ENCODE data around the gene HABP2. TPM values are rescaled to one million over a fixed set of nuclear protein-coding genes. Genes with fewer than 3 reads are reported as not detected.

Gene HABP2
- not detected for total RNA-seq
- long read RNA-seq: 0 reads

DNA sequence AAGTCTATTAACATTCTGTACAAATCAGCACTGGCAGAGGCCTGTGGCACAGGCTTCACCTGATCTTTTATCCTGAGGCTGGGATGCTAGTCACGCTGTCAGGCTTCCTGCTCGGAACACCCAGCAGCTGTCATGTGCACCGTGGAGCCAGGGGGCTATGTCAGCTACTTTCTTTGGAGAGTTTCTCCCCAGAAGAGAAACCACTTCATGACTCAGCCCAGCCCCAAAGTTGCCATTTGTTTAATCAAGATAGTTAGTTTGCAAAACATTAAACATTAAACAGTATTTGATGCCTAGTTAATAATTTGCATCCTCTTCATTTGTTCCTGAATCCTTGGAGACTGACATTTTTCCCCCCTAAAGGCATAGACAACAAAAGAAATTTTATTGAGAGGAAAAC lies at the start of gene HABP2:
HABP2 (plus strand) TSS at position 353 of the 400 bp plus-strand sequence. CDS start 69 bp downstream, outside the sequence.
- ATAC-seq (no peak), DNase-seq (no peak)
- intact Hi-C loops (cut with DNase I): no loop called here

DNA sequence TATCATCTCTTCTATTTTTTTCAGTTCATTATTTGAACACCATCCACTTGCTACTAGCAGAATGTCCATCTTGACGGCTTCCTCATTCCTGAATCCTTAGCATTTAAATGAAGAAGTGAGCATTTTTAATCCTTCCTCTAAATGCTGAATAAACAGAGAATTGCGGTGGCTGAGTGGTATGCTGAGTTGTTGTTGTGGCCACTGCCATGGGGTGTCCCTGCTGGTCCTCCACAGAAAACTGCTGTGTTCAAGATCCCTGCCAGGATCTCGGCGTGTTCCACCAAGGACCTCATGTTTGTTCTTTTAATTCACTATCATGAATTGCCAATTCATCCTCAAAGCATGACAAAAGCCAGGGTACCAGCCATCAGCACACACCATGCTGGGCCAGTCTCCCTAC lies 48.9 kb upstream of the HABP2 start:
- ATAC-seq: peak in 1 of 2 donors; percentile 14
- intact Hi-C loops (cut with DNase I): no loop called here
- DNase-seq: no peak

DNA sequence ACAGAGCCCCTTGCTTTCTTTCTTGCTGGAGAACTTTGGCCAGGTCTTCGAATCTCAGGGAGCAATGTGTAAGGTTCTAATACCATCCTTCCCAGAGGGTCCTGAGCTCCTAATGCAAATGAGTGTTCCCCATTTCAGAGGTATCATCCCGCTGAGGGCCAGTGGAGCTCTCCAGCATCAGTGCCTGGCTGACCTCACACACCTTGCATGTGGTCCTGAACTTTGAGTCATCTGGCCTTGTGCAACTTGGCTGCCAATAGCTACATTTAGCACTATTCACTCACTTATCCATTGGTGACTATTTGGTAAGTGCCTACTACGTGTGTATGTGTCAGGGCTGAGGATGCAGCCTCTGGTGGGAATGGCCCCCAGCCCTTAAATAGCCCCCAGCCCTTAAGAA lies 48.4 kb upstream of the HABP2 start:
- intact Hi-C loops (cut with DNase I): no loop called here
- ATAC-seq (no peak), DNase-seq (no peak)

DNA sequence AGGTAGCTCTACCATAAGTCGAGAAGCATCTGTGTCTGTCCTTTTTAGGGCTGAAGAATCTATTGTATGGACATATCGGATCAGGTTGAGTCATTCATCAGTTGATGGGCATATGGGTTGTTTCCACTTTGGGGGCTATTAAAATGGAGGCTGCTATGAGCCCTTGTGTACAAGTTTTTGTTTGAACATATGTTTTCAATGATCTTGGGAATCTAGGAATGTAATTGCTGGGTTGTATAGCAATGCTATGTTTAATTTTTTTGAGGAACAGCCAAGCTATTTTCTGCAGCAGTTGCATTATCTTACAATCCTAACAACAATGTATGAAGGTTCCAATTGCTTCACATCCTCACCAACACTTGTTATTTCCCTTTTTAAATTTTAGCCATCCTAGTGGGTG lies 46.4 kb upstream of the HABP2 start:
- no peak for DNase-seq
- no peak for ATAC-seq
- intact Hi-C loops (cut with DNase I): no loop called here

DNA sequence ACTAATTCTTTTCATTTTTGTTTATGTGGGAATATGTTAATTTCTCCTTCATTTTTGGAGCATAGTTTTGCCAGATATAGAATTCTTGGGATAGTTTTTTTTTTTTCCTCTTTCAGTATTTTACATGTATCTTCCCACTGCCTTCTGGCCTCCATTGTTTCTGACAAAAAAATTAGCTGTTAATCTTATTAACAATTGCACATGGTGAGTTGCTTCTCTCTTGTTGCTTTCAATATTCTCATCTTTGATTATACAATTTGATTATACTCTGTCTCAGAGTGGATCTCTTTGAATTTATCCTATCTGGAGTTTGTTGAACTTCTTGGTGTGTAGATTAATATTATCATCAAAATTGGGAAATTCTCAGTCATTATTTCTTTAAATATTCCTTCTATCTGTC lies 41.4 kb upstream of the HABP2 start:
- ATAC-seq: no peak
- intact Hi-C loops (cut with DNase I): no loop called here
- DNase-seq: no peak

DNA sequence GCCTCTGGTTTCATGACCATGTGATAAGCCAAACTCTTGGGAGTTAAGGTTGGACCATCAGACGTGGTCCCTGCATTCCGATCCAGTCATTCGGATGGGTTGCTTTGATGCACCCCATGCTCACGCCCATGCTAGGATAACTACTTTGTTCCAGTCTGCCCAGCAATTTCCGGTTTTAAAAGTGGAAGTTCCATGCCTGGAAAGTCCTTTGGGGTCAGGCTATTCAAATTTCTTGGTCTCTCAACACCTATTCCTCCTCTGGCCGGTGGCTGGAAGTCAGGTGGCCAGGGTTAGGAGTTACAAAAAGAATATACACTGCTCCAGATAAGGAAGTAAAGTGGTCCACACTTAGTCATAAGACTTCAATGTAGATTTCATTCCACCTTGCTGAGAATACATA lies 37.7 kb upstream of the HABP2 start:
- no peak for DNase-seq
- ATAC-seq: no peak
- intact Hi-C loops (cut with DNase I): no loop called here

DNA sequence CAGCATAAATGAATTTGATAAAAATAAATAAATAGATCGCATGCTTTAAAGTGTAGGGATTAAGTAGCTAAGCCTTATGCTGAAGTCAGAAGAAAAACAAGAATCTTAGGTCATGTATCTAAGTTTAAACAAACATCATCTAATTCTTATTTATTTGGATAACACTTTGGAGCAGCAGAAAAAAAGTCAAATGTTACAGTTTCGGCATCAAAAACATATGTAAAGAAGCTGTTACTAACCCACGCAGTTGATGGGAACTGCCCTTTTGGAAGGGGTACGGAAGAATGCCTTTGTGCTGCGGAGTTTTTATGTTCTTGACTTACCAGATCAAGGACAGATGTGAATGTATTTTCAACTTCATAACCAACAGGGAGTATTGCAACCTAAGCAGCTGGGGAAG lies 37.3 kb upstream of the HABP2 start:
- DNase-seq: no peak
- ATAC-seq: no peak
- intact Hi-C loops (cut with DNase I): no loop called here

DNA sequence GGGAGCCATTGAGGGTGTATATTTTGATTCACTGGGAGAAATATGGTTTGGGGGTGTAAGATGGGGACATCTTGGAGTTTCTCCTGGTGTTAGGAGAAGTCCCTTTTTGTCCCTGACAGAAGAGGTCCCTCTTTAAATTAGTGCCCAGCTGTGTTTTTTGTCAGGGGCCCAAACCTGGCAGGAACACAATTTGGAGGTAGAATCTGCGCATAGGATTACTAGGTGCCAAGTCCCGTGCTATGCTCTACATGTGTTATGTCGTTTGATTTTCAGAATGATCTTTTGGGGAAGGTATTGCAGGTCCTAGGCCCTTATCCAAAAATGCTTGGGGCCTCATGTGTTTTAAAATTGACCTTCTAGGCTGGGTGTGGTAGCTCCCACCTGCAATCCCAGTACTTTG lies 36.8 kb upstream of the HABP2 start:
- intact Hi-C loops (cut with DNase I): no loop called here
- DNase-seq (no peak), ATAC-seq (no peak)

DNA sequence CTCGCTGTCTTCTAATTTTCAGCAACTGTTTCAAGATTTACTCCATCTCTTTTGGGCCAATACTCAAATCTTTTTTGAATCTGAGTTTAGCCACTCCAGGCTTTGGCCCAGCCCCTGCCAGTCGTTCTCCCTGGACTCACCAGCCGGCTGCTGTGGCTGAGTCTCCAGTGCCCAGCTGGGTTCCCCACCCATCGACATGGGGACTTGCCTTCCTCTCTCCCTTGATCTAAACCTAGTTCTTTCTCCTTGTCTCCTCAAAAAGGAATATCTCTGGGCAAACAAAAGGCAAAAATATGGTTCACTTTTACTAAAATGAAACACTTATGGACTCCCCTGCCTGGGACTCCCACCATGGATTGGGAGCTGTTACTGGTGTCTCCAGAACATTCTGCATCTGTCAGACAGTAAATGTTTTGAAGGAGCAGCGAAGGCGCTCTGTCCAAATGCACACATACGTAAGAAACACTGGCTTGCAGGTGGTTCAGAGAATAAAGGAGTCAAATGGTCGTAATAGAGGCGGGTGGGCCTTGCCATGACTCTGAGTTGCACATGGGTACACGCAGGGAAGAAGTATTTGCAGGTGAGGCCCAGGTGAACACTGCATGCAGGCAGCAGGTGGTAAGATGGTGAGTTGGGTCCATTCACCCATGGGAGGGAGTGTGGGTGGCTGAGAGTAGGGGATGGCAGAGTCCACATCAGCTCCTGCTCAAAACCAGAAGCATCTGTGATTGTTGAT lies 35.5 kb upstream of the HABP2 start:
- intact Hi-C loops (cut with DNase I): no loop called here
- DNase-seq (no peak), ATAC-seq (no peak)

DNA sequence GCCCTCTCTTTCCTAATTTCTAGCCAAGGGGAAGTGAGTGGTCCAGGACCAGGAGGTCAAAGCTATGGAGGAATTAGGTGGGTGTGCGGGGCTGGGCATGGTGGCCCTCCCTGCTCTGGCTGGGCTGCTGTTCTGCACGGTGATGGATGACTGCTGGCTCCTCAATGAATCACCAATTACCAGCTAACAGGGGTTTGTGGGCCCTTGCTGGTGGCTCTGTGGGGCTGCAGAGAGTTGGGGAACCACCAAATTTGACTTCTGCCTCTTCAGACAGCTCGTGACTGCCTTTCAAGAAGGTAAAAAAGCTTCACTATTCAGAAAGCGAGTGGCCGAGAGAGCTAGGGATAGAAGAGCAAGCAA lies 35.0 kb upstream of the HABP2 start:
- no peak for ATAC-seq
- intact Hi-C loops (cut with DNase I): no loop called here
- no peak for DNase-seq

DNA sequence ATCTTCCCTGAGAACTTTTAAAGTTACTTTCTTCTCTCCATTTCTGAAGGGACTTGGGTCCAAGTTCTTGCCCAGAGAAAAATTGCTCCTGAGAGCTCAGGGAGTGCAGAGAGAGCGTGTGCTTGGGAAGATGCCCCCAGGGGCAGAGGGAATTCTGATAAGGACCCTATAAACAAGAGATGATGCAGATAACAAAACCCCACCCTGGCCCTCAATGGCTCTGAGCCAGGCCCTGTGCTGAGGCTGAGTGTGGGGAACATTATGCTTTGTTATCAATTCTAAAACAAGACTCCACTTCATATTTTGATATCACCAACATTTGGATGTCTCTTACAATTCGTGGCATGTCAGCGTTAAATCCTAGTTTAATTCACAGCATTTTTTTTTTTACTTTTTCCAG lies 34.4 kb upstream of the HABP2 start:
- intact Hi-C loops (cut with DNase I): no loop called here
- ATAC-seq: no peak
- DNase-seq: no peak

DNA sequence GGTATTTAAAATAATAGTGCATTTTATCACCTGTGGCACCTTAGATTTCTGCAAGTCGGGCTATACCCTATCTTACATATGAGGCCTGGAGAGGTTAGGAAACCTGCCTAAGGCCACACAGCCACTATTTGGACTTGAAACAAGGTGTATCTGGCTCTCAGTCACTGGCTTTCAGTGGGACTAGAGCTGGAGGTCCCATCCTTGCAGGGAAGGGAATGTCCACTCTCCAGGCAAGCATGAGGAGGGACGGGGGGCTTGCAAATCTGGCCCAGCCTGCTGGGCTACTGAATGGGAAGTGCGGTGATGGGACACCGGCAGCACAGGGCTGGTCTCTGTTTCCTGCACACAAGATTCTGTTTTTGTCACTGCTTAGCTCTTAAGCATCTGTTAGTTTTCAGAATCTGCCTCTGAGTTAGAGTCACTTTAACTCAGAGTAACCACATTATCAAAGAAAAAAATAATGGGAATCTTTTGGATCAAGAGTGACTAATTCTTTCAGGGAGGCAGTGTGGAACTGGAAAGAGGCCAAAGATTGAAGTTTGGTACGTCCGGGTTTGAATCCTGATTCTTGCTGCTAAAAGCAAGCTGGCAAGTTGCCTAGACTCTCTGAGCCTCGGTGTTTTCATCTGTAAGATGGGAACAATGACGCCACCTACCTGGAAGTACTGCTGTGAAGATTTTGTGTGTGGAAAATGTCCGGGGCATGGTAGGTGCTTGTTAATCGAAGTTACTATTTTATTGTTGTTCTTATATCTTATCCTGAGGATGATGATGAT lies 33.8 kb upstream of the HABP2 start:
- no peak for DNase-seq
- intact Hi-C loops (cut with DNase I): no loop called here
- ATAC-seq: no peak

DNA sequence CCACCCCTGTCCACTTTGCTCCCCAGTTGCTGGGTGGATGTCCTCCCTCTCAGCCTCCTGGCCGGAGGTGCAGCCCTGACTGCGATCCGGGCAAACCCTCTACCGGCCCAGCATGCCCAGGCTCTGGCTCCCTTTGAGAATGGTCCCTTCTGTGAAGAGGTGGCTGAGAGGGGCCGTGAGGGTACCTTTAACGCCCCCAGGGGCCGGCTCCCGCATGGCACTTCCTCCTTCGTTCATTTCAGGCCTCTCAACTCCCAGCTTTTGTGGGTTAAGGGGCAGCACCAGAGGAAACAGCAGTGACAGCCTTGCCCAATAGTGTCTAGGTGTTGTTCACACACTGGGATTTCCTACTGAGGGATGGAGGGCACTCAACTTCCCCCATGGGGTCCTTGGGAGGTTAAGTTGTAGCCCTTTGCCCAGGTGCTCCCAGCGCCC lies 33.2 kb upstream of the HABP2 start:
- ATAC-seq: no peak
- no peak for DNase-seq
- intact Hi-C loops (cut with DNase I): no loop called here

DNA sequence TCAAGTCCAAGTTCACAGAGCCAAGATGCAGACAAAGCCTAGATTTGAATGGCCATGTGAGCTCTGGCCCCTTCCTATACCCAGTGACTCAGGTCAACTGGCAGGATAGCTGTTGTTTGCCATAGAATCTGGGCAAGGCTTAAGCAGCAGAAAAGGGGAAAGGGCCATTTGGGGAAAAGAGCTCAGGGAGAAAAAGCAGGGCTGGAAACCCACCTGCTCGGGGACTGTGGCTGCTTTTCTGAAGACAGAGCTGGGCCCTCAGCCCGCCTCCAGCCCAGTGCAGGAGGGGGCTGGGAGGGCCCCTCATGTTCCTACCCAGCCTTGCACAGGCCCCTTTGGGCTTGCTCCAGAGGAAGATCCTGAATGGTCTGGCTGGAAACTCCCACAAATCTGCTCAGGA lies 32.6 kb upstream of the HABP2 start:
- ATAC-seq: no peak
- DNase-seq: no peak
- intact Hi-C loops (cut with DNase I): no loop called here

DNA sequence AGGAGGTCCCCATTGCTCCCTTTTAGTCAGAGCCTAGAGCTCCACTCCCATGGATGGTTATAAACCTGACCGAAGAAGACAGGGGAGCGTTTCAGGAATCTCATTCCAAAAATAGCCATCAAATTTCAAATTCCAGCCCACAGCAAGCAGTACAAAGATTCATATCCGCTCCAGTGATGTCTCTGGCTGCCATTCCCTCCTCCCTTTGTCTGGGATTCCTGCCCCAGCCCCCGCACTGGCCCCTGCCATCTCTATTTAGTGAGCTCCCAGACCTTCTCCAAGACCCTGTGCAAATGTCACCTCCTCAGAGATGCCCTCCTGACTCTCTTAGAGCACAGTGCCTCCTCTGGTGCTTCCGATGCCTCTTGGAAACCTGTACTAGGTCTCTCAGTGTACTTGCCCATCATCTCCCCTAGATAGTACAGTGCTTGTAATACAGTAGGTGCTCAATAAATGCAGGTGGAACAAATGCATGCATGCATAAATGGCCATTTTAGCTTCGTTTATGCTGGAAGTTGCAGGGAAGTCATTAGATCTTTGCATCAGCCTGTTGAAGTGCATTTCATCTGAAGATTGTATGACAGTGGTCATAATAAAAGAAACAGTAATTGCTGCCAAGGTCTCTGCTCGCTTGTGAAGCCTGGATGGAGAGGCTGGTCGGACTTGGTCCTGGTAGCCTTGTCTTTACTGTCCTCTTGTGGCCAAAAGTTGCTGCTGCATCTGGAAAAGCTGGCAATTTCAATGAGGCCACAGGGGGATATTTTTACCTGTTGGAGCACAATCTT lies 32.0 kb upstream of the HABP2 start:
- DNase-seq (peak; percentile 73), ATAC-seq (peak; percentile 84 to 85)
- intact Hi-C loops (cut with DNase I): no loop called here

DNA sequence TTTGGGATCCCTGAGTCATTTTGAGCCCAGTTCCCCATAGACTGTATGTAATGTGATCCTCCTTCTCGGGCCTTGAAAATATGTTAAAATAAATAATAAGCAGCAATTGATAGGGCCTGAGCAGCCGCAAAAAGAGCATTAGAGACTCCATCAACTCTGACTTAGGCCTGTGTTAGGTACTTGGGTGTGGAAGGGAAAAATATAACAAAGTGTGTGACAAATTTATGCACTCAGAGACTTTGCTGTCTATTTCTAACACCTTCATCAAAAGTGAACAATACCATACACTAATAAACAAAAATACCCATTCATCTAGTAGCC lies 31.4 kb upstream of the HABP2 start:
- DNase-seq: no peak
- ATAC-seq: no peak
- intact Hi-C loops (cut with DNase I): no loop called here

DNA sequence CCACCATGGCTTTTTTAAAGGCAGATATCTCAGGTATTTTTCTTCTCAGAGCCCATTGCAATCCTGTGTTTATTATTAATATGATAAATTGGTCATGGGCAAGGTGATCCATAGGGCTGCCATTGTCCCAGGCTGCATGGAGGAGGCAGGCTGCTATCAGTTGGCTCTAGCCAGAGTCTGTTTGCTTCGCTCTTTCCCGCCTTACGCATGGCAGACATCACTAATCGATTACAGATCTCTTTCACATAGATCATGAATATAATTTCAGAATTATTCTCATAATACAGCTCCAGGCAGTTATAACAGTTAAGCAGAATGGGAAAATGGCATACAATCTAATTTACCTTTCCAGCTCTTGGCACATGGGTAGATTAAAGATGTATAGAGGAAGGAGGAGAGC lies 30.4 kb upstream of the HABP2 start:
- no peak for ATAC-seq
- no peak for DNase-seq
- intact Hi-C loops (cut with DNase I): no loop called here

DNA sequence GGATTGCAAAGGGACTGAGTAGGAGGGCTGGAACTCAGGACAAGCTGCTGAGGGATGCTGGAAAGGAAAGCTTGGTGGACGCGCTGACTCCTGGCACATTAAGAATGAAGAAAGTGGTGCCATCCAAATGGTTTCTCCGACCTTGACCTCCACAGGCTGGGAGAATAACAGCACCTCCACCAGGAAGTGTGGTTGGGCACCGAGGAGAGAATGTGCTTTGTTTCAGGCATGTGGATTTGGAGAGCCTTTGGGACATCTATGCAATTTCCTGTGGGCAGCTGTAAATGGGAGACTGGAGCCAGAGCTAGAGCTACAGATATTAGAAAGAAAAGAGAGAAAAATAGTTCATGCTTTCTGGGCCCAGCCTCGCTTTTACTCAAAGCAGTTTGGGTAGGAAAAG lies 29.8 kb upstream of the HABP2 start:
- intact Hi-C loops (cut with DNase I): no loop called here
- ATAC-seq (no peak), DNase-seq (no peak)

DNA sequence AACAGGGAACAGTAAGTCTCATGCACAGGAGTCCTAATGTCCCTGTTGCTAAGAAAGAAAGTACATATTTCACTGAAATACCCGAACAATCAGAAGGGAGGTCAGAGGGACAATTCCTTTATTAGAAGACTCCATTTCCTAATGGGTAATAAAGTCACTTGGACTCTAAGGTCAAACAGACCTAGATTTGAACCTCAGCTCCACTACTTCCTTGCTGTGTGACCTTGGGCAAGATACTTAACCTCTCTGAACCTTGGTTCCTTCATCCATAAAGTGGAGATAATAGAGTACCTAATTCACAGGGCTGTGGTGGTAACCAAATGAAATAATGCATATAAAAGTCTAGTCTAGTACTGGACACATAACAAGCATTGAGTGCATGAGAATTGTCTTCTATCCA lies 29.2 kb upstream of the HABP2 start:
- ATAC-seq (no peak), DNase-seq (no peak)
- intact Hi-C loops (cut with DNase I): no loop called here

DNA sequence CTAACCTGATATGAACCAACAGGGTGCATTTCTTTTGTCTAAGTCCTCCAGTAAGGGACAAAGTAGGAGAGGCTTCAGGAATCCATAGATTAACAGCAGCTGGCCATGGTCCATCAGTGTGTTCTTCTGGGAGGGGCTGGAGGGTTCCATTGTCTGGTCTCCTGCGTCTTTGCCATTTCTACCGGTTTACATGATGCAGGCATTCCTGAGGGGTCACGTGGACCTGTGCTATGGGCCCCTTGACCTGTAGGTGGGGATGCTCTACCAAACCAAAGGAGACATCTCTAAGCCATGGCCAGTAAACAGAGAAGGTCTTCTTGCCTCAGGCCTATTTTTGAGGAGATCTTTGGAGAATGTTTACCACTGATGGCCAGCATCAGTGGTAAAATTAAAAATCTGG lies 28.7 kb upstream of the HABP2 start:
- intact Hi-C loops (cut with DNase I): no loop called here
- ATAC-seq: no peak
- DNase-seq: no peak
